Suprapubic skin (tissue), 4 donors: ENCODE results near the gene SLC13A2. TPM values are rescaled to one million over a fixed set of nuclear protein-coding genes. Genes with fewer than 3 reads are reported as not detected.
A peak's percentile ranks its signal among the peaks of the same experiment; 100 is the strongest.
"Not testable (repeated sequence)": the region's sequence is repeated elsewhere in the genome, so short reads cannot be mapped to it uniquely, and the experiment has no call there.

ENCODE experiments used
- DNase-seq, 2 donors: peaks; one replicate each; pipeline ENCODE4 v3.0.0-alpha.2; 2019; ENCODE audit warnings: low spot score in 2 of 2
- H3K27ac ChIP-seq: fragments of 200-600 bp; sonication (generic); one replicate; pipeline ENCODE4 v1.5.1; 2019
- H3K27me3 ChIP-seq: fragments of 200-600 bp; sonication (generic); one replicate; pipeline ENCODE4 v1.5.1; 2019
- H3K36me3 ChIP-seq: fragments of 200-600 bp; sonication (generic); one replicate; pipeline ENCODE4 v1.5.1; 2019
- H3K4me1 ChIP-seq: fragments of 200-600 bp; sonication (generic); one replicate; pipeline ENCODE4 v1.5.1; 2019
- H3K4me3 ChIP-seq: fragments of 200-600 bp; sonication (generic); one replicate; pipeline ENCODE4 v1.5.1; 2019; ENCODE audit warnings: mild to moderate bottlenecking
- H3K9me3 ChIP-seq: fragments of 200-600 bp; sonication (generic); one replicate; pipeline ENCODE4 v1.5.1; 2019
- CTCF ChIP-seq, 2 donors: fragments of 200-600 bp in 1 of 2; fragments of 450-650 bp in 1 of 2; sonication (generic) in 1 of 2; IDR thresholded peaks; one replicate each; pipeline ENCODE4 v1.5.1; 2016 to 2019; ENCODE audit warnings: antibody characterized with exemption in 2 of 2, mild to moderate bottlenecking in 1 of 2, moderate library complexity in 1 of 2
- EP300 ChIP-seq: sonication (generic); formaldehyde crosslinking; IDR thresholded peaks from one replicate; pipeline ENCODE4 v1.6.1; 2017; ENCODE audit warnings: antibody characterized with exemption
- POLR2A ChIP-seq, 2 donors: fragments of 450-650 bp; IDR thresholded peaks; one replicate each; pipeline ENCODE4 v1.6.1; 2017; ENCODE audit warnings: antibody characterized with exemption in 2 of 2, mild to moderate bottlenecking in 2 of 2, moderate library complexity in 2 of 2
- POLR2AphosphoS5 ChIP-seq, 3 donors: sonication (generic); formaldehyde crosslinking; IDR thresholded peaks; one replicate each; pipeline ENCODE4 v1.6.1; 2017; ENCODE audit warnings: antibody characterized with exemption in 3 of 3
- WGBS: methylation state at CpG from one replicate; pipeline ENCODE4 v1.1.5; 2018; 5-methylcytosine and 5-hydroxymethylcytosine counted together
- total RNA-seq, 4 donors: library from RNA; depleted of rRNA; stranded (reverse); fragments of >200 nt; gene quantifications; one replicate each; pipeline ENCODE4 v1.1.0, GENCODE V29; 2016

Gene SLC13A2, protein sequence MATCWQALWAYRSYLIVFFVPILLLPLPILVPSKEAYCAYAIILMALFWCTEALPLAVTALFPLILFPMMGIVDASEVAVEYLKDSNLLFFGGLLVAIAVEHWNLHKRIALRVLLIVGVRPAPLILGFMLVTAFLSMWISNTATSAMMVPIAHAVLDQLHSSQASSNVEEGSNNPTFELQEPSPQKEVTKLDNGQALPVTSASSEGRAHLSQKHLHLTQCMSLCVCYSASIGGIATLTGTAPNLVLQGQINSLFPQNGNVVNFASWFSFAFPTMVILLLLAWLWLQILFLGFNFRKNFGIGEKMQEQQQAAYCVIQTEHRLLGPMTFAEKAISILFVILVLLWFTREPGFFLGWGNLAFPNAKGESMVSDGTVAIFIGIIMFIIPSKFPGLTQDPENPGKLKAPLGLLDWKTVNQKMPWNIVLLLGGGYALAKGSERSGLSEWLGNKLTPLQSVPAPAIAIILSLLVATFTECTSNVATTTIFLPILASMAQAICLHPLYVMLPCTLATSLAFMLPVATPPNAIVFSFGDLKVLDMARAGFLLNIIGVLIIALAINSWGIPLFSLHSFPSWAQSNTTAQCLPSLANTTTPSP
- total RNA-seq, result 10 to 100 TPM in 3 of 4 donors, 1 to 10 TPM in 1; 9.7 to 22.0 (median 14.8) TPM

GRCh38 chr17:28473542-28473941 lies at the start of gene SLC13A2:
TSS of gene SLC13A2 (plus strand) at chr17:28473644. CDS start at chr17:28473713, 69 bp downstream.
- DNase-seq, result peak in 1 of 2 donors; percentile 65
- Histone ChIP-seq H3K36me3 (no peaks in the 10 kb centered on the region), H3K27me3 (no peaks in the 10 kb centered on the region), H3K4me1 (no peaks in the 10 kb centered on the region), H3K9me3 (no peaks in the 10 kb centered on the region), H3K27ac (no peak within 1 kb of the TSS), H3K4me3 (no peak within 1 kb of the TSS)
- 81% methylated on average over 5 of the region's 5 CpGs for WGBS
- no peak for TF ChIP-seq POLR2A (IDR thresholded peaks at IDR 0.05)
- no peak for TF ChIP-seq CTCF (IDR thresholded peaks at IDR 0.05)
- TF ChIP-seq POLR2AphosphoS5 (IDR thresholded peaks at IDR 0.05), result no peak
- no peak for TF ChIP-seq EP300

GRCh38 chr17:28425206-28425605 lies 48.2 kb upstream of the SLC13A2 start:
- H3K4me3 ChIP-seq, result no peak overlapping the region
- no peaks in the 10 kb centered on the region for H3K36me3 ChIP-seq
- peaks cover 3% of the 10 kb centered on the region for H3K27me3 ChIP-seq
- H3K4me1 ChIP-seq, result no peaks in the 10 kb centered on the region
- 73% methylated on average over 13 of the region's 13 CpGs for WGBS
- no peaks in the 10 kb centered on the region for H3K9me3 ChIP-seq
- H3K27ac ChIP-seq, result no peak overlapping the region
- TF ChIP-seq CTCF (IDR thresholded peaks at IDR 0.05), result no peak
- TF ChIP-seq POLR2AphosphoS5 (IDR thresholded peaks at IDR 0.05), result no peak
- no peak for TF ChIP-seq EP300
- TF ChIP-seq POLR2A (IDR thresholded peaks at IDR 0.05), result no peak
- DNase-seq, result no peak

- H3K27me3 ChIP-seq, result peaks cover 7% of the 10 kb centered on the region
- WGBS, result 80% methylated on average over 9 of the region's 9 CpGs
- no peak for DNase-seq
Observed at GRCh38 chr17:28426081-28426519, 47.3 kb upstream of the SLC13A2 start.

DNA sequence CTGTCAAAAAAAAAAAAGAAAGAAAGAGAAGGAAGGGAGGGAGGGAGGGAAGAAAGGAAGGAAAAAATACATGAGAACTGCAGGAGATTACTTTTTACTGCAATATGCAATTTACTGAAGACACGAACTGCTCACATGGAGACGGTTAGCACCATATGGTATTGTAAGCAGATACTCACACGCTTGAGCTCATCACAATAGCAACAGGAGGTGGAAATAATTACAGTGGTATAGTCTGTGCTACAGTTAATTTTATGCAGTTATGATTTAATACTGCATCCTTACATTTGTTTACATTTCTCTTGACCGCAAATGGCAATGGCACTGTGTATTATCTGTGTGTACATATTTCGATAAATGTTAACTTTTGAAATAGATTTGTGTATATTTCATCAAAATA lies 46.1 kb upstream of the SLC13A2 start:
- no peak for DNase-seq
- no peaks in the 10 kb centered on the region for H3K36me3 ChIP-seq
- H3K9me3 ChIP-seq, result no peaks in the 10 kb centered on the region
- TF ChIP-seq EP300 (no peak), POLR2AphosphoS5 (IDR thresholded peaks at IDR 0.05) (no peak), CTCF (IDR thresholded peaks at IDR 0.05) (no peak), POLR2A (IDR thresholded peaks at IDR 0.05) (no peak)
- no peaks in the 10 kb centered on the region for H3K4me1 ChIP-seq
- H3K27me3 ChIP-seq, result peaks cover 8% of the 10 kb centered on the region
- WGBS, result 79% methylated on average over 5 of the region's 5 CpGs
- H3K27ac ChIP-seq, result no peak overlapping the region
- no peak overlapping the region for H3K4me3 ChIP-seq

More at GRCh38 chr17:28426081-28426519, 47.3 kb upstream of the SLC13A2 start:
- H3K27ac ChIP-seq, result no peak overlapping the region
- H3K4me1 ChIP-seq, result no peaks in the 10 kb centered on the region
- H3K4me3 ChIP-seq, result no peak overlapping the region
- no peaks in the 10 kb centered on the region for H3K36me3 ChIP-seq
- H3K9me3 ChIP-seq, result no peaks in the 10 kb centered on the region
- TF ChIP-seq CTCF (IDR thresholded peaks at IDR 0.05) (peak in 1 of 2 donors; percentile 39), POLR2AphosphoS5 (IDR thresholded peaks at IDR 0.05) (no peak), EP300 (no peak)

DNA sequence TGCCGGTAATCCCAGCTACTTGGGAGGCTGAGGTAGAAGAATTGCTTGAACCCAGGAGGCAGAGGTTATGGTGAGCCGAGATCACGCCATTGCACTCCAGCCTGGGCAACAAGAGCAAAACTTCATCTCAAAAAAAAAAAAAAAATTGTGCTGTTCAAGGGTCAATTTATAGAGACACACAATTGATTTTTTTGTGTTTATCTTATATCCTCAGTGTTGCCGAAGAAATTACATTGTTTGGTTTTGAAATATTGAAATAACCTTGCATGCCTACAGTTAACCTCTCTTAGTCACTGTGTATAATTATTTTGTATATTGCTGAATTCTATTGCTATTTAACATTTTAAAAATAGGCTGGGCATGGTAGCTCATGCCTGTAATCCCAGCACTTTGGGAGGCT lies 45.5 kb upstream of the SLC13A2 start:
- H3K4me3 ChIP-seq, H3K9me3 ChIP-seq, H3K27ac ChIP-seq, H3K27me3 ChIP-seq, DNase-seq, H3K4me1 ChIP-seq, H3K36me3 ChIP-seq: not testable (repeated sequence)
- whole genome bisulfite sequencing, result 80% methylated on average over 4 of the region's 4 CpGs
